ENCODE results near the gene WARS2.

The WARS2 gene

DNA sequence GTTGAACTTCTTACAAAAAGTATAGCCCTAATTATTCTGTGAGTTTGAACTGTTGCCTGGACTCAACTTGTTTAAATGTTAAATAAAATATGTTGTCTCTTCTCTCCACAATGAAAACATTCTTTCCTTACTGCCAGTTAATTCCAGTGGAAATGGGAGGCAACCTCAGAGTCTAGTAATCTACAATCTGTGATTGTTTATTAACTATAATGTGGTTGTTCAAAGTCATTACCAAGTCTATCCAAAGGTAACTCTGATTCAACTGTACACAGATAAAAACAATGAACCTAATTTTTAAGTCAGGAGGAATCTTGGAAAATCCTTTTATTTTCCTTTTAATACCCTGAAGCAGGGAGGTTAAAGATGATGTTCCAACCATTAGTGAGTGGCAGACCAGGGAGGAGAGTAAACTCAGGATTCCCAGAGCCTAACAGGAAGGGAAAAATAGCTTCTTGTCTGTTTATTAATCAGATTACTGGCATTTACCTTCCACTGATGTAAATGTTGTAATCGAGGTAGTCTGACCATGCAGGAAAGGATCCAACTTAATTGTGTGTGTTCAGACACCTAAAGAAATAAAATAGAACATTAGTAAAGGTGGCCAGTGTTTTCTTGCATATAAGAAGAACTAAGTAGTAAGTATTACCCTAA is 95.2 kb downstream of the WARS2 start:
- H3K9me3 ChIP-seq (ENCODE audit: control insufficient read depth, low read length): no peaks in the 10 kb centered on the region
- H3K4me1 ChIP-seq: no peaks in the 10 kb centered on the region
- H3K27me3 ChIP-seq (ENCODE audit: control insufficient read depth, insufficient read depth, low read length): no peaks in the 10 kb centered on the region
- no peak overlapping the region for H3K9ac ChIP-seq
- H3K36me3 ChIP-seq (ENCODE audit: control insufficient read depth, insufficient read depth, low read length): no peaks in the 10 kb centered on the region
- no peaks in the 10 kb centered on the region for H3K79me2 ChIP-seq
- H3K27ac ChIP-seq: no peak overlapping the region
- H3K4me3 ChIP-seq (ENCODE audit: low read depth, low read length): no peak overlapping the region
- H3K4me2 ChIP-seq (ENCODE audit: low read length): no peak overlapping the region
- TF ChIP-seq, protein P1, sequence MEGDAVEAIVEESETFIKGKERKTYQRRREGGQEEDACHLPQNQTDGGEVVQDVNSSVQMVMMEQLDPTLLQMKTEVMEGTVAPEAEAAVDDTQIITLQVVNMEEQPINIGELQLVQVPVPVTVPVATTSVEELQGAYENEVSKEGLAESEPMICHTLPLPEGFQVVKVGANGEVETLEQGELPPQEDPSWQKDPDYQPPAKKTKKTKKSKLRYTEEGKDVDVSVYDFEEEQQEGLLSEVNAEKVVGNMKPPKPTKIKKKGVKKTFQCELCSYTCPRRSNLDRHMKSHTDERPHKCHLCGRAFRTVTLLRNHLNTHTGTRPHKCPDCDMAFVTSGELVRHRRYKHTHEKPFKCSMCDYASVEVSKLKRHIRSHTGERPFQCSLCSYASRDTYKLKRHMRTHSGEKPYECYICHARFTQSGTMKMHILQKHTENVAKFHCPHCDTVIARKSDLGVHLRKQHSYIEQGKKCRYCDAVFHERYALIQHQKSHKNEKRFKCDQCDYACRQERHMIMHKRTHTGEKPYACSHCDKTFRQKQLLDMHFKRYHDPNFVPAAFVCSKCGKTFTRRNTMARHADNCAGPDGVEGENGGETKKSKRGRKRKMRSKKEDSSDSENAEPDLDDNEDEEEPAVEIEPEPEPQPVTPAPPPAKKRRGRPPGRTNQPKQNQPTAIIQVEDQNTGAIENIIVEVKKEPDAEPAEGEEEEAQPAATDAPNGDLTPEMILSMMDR (IDR thresholded peaks at IDR 0.05): no peak
- H2AFZ ChIP-seq: no peak overlapping the region

DNA sequence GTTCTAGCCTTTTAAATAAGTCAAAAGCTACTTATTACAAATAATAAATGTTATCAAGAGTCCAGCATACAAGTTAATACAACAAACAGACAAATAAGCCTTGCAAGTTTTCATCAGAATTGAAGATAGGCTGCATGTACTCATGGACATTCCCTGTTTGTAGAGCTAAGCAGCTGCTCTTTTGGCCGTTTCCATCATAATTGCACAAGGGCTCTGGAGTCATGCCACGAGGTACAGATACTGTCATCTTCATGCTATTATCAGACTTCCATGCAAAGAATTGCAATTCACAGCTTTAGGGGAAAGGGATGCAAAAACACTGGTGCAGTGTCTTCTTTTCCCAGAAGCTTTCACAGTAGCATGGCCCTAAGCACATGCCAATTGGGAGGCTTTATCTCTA is 99.5 kb downstream of the WARS2 start:
- TF ChIP-seq, protein P1 (IDR thresholded peaks at IDR 0.05): no peak
- H3K9ac ChIP-seq: no peak overlapping the region
- no peaks in the 10 kb centered on the region for H3K36me3 ChIP-seq (ENCODE audit: control insufficient read depth, insufficient read depth, low read length)
- no peaks in the 10 kb centered on the region for H3K27me3 ChIP-seq (ENCODE audit: control insufficient read depth, insufficient read depth, low read length)
- H3K27ac ChIP-seq: no peak overlapping the region
- H3K4me3 ChIP-seq (ENCODE audit: low read depth, low read length): no peak overlapping the region
- no peaks in the 10 kb centered on the region for H3K79me2 ChIP-seq
- H3K4me1 ChIP-seq: no peaks in the 10 kb centered on the region
- no peak overlapping the region for H2AFZ ChIP-seq
- H3K9me3 ChIP-seq (ENCODE audit: control insufficient read depth, low read length): no peaks in the 10 kb centered on the region
- no peak overlapping the region for H3K4me2 ChIP-seq (ENCODE audit: low read length)

DNA sequence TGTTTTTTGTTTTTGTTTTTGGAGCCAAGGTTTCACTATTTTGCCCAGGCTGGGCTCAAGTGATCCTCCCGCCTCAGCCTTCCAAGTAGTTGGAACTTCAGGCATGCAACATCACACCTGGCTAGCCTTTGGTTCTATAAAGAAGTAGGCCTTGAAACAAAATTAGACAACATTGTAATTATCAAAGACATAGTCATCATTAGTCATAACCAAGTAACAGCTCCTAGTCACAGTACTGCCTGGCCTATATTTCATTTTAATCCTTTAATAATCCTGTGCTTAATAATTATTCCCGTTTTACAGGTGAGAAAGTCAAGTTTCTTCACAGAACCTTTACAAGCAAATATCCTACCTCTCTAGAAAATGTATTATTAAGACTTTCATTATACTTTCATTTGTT is 100.0 kb downstream of the WARS2 start:
- H3K4me2 ChIP-seq (ENCODE audit: low read length): no peak overlapping the region
- TF ChIP-seq, protein P1 (IDR thresholded peaks at IDR 0.05): no peak
- no peak overlapping the region for H3K27ac ChIP-seq
- no peak overlapping the region for H3K9ac ChIP-seq
- H2AFZ ChIP-seq: no peak overlapping the region
- no peaks in the 10 kb centered on the region for H3K4me1 ChIP-seq
- no peak overlapping the region for H3K4me3 ChIP-seq (ENCODE audit: low read depth, low read length)
- no peaks in the 10 kb centered on the region for H3K36me3 ChIP-seq (ENCODE audit: control insufficient read depth, insufficient read depth, low read length)
- no peaks in the 10 kb centered on the region for H3K9me3 ChIP-seq (ENCODE audit: control insufficient read depth, low read length)
- no peaks in the 10 kb centered on the region for H3K27me3 ChIP-seq (ENCODE audit: control insufficient read depth, insufficient read depth, low read length)
- no peaks in the 10 kb centered on the region for H3K79me2 ChIP-seq

DNA sequence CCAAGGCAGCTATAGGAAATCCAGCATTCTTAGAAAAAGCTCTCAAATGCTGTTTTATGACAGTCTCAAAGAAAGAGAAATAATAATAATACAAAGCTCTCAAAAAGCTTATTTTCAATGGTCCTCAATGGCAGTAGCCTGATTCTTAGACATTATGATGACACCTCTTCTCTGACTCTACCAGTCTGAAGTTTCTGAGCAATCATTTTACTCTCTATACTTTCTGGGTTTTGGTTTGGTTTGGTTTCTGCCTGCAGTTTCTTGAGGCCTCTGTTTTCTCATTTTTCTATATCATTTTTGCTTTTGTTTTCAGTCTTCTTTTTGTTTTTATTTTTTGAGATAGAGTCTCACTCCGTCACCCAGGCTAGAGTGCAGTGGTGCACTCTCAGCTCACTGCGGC is 102.1 kb downstream of the WARS2 start:
- no peak overlapping the region for H3K27ac ChIP-seq
- no peak overlapping the region for H3K4me3 ChIP-seq (ENCODE audit: low read depth, low read length)
- H3K9me3 ChIP-seq (ENCODE audit: control insufficient read depth, low read length): no peaks in the 10 kb centered on the region
- TF ChIP-seq, protein P1 (IDR thresholded peaks at IDR 0.05): no peak
- no peaks in the 10 kb centered on the region for H3K36me3 ChIP-seq (ENCODE audit: control insufficient read depth, insufficient read depth, low read length)
- no peaks in the 10 kb centered on the region for H3K4me1 ChIP-seq
- no peaks in the 10 kb centered on the region for H3K27me3 ChIP-seq (ENCODE audit: control insufficient read depth, insufficient read depth, low read length)
- H3K79me2 ChIP-seq: no peaks in the 10 kb centered on the region
- H3K4me2 ChIP-seq (ENCODE audit: low read length): no peak overlapping the region
- no peak overlapping the region for H2AFZ ChIP-seq
- no peak overlapping the region for H3K9ac ChIP-seq

DNA sequence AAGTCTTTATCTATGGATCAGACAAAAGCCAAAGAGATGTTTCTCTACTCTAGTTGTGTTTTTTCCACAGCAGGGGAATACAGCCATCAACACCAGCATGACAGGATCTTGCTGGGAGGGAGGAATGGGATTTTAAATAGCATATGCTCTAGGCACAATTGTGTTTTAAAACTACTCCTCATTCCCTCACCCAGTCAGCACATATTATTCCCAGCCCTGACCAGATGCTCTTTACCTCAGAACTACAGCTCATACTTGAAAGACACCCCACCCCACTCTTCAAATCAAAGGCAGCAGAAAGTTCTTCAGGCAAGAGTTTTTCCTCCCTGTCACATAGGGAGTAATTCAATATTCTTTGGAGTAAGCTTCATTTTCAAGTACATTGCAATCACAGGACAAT is 106.1 kb downstream of the WARS2 start:
- Histone ChIP-seq H3K27ac (no peak overlapping the region), H3K27me3 (ENCODE audit: control insufficient read depth, insufficient read depth, low read length) (no peaks in the 10 kb centered on the region), H3K4me3 (ENCODE audit: low read depth, low read length) (no peak overlapping the region), H3K9ac (no peak overlapping the region), H2AFZ (no peak overlapping the region), H3K36me3 (ENCODE audit: control insufficient read depth, insufficient read depth, low read length) (no peaks in the 10 kb centered on the region), H3K4me2 (ENCODE audit: low read length) (no peak overlapping the region), H3K79me2 (no peaks in the 10 kb centered on the region), H3K4me1 (no peaks in the 10 kb centered on the region), H3K9me3 (ENCODE audit: control insufficient read depth, low read length) (no peaks in the 10 kb centered on the region)
- TF ChIP-seq, protein P1 (IDR thresholded peaks at IDR 0.05): no peak

Measured in parathyroid adenoma (tissue), 2 donors.